ENCODE measurements around the gene PPP1R14D.

The PPP1R14D gene

DNA sequence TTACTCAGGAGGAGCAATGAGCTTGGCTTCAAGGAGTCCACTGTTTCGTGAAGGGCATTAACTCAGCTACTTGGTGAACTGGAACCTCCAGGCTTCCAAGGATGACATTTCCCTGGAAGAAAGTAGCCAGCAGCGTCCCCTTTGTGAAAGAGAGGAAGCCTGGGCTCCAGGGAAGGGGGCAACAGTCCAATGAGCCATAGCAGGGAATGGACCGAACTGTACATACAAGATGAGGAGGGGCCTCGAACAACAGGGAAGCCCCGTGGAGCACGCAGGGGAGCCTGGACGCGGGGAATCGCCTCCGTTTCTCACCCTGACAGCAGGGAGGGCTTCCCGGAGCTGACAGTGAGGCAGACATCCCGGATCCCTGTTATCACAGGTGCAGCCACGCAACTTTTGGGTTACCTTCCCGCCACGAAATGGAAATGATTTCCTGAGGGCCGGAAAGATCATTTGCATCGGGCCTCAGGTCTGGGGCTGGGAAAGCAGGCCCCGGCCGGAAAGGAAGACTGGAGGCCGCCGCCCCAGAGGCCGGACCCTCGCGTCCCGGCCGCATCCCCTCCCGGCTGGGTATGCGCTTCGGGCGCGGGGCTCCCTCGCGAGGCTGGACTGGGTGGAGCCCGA is 14.9 kb upstream of the PPP1R14D start:
- Mint-ChIP-seq H3K4me1 (ENCODE audit: low read depth) (peaks cover 9% of the 10 kb centered on the region), H3K27ac (no peak overlapping the region), H3K36me3 (no peaks in the 10 kb centered on the region), H3K27me3 (peaks cover 6% of the 10 kb centered on the region), H3K4me3 (peak overlapping the region; percentile 81), H3K9me3 (ENCODE audit: low read depth) (no peaks in the 10 kb centered on the region)

DNA sequence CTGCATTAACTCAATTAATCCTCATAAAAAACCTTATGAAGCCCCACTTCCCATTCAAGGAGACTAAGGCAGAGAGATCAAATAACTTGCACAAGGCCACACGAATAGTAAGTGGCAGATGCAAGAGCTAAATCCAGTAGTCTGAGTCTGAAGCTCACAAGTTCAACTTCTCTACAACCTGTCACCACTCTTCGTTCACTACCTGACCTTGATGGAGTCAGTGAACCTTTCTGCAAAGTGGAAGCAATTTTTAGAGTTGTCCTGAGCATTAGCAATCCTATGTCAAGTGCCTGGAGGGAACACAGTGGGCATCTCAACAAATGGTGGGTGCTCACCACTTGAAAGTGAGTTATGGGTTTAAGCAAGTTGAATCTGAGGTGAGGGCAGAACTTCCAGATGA is 13.2 kb upstream of the PPP1R14D start:
- Mint-ChIP-seq H3K27ac (no peak overlapping the region), H3K4me3 (no peak overlapping the region), H3K27me3 (peaks cover 6% of the 10 kb centered on the region), H3K4me1 (ENCODE audit: low read depth) (peaks cover 7% of the 10 kb centered on the region), H3K9me3 (ENCODE audit: low read depth) (no peaks in the 10 kb centered on the region), H3K36me3 (no peaks in the 10 kb centered on the region)

DNA sequence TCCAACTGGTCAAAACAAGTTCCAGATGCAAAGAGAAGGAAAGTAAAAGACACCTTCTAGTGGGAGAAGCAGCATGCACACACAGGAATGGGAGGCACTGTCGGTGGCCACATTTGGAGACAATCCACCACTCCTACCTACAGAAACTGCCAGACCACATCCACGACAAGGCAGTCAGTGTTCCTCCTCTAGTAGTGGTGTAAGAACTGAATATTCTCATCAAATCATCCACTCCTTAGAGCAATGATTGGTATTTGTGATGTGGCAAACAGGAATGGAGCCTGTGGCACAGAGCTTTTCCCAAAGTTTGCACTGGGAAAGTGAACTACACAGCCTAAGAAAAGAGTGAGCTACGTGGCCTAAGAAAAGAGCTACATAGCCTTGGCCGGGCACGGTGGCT is 10.2 kb upstream of the PPP1R14D start:
- H3K36me3 Mint-ChIP-seq: no peaks in the 10 kb centered on the region
- H3K9me3 Mint-ChIP-seq (ENCODE audit: low read depth): no peaks in the 10 kb centered on the region
- no peak overlapping the region for H3K4me3 Mint-ChIP-seq
- peaks cover 3% of the 10 kb centered on the region for H3K4me1 Mint-ChIP-seq (ENCODE audit: low read depth)
- H3K27ac Mint-ChIP-seq: no peak overlapping the region
- peaks cover 3% of the 10 kb centered on the region for H3K27me3 Mint-ChIP-seq

DNA sequence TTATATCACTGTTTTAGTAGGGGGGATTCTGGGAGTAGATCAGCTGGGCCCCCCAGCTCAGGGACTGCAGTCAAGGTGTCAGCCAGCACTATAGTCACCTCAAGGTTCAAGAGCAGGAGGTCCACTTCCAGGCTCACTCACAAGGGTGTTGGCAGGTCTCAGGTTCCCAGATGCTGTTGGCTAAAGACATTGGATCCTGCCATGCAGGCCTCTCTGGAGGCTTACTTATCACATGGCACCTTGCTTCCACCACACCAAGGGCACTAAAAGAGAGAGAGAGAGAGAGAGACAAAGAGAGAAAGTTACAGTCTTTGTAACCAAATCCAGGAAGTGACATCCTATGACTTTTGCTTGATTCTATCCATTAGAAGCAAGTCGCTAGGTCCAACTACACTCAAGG is 7.5 kb upstream of the PPP1R14D start:
- H3K27ac Mint-ChIP-seq: no peak overlapping the region
- no peak overlapping the region for H3K4me3 Mint-ChIP-seq
- H3K27me3 Mint-ChIP-seq: no peaks in the 10 kb centered on the region
- no peaks in the 10 kb centered on the region for H3K36me3 Mint-ChIP-seq
- H3K9me3 Mint-ChIP-seq (ENCODE audit: low read depth): no peaks in the 10 kb centered on the region
- H3K4me1 Mint-ChIP-seq (ENCODE audit: low read depth): no peaks in the 10 kb centered on the region

DNA sequence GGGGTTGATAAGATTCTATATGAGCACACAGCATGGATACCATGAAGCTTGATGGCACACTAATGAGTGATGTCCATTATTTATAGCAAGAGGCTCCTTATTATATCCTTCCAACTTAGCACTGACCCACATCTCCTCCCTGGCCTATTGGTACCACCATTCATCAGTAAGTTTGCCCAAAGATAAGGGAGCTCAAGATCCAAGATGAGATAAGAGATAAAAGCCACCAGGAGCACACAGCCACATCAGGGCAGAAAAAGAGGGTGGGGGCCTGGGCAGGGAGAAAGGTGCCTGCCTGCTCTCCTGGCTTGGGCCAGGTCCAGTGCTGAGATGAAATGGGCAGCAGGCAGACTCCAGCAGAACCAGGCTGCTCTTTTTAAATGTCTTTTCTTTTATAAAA is 4.4 kb upstream of the PPP1R14D start:
- Mint-ChIP-seq H3K4me3 (no peak overlapping the region), H3K27ac (no peak overlapping the region), H3K27me3 (no peaks in the 10 kb centered on the region)

DNA sequence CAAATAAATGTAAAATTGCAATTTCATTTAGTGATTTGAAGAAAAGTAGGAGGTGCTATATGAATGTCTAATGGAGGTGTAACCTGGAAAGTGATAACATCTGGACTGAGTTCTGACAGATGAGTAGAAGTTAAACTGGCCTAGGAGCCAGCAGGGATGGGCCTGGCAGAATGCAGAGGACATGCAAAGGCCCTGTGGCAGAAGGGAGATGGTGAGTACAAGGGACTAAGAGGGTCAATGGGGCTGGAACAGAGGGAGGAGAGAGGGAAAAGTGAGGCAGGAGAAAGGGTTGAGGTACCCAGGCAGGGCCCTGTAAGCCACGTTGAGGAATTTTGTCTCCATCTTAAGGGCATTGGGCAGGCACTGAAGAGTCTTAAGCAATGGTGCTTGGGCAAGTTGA is 3.4 kb upstream of the PPP1R14D start:
- Mint-ChIP-seq H3K27ac (no peak overlapping the region), H3K4me1 (ENCODE audit: low read depth) (no peaks in the 10 kb centered on the region), H3K9me3 (ENCODE audit: low read depth) (no peaks in the 10 kb centered on the region), H3K27me3 (no peaks in the 10 kb centered on the region), H3K36me3 (no peaks in the 10 kb centered on the region), H3K4me3 (no peak overlapping the region)

More for the DNA sequence above, 4.4 kb upstream of the PPP1R14D start:
- no peaks in the 10 kb centered on the region for H3K36me3 Mint-ChIP-seq
- H3K4me1 Mint-ChIP-seq (ENCODE audit: low read depth): no peaks in the 10 kb centered on the region
- no peaks in the 10 kb centered on the region for H3K9me3 Mint-ChIP-seq (ENCODE audit: low read depth)

DNA sequence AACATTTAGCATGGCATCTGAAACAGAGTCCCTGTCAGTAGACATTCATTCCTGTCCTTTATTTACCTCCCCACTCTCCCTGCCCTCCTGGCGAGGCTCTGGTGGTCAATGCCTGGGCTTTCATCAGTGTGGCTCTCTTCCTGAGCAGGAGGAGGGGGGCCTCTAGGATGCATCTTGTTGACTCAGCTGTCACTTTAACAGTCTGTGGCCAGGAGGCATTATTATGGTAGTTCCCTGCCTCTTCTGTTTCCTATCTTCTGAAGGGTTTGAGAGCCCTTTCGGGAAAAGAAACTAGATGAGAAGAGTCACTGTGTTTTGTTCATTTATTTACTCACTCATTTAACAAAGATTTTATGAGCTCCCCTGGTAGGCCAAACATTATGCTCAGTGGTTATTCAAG is 2.4 kb upstream of the PPP1R14D start:
- H3K9me3 Mint-ChIP-seq (ENCODE audit: low read depth): no peaks in the 10 kb centered on the region
- no peak overlapping the region for H3K4me3 Mint-ChIP-seq
- H3K27me3 Mint-ChIP-seq: no peaks in the 10 kb centered on the region
- H3K27ac Mint-ChIP-seq: no peak overlapping the region
- no peaks in the 10 kb centered on the region for H3K4me1 Mint-ChIP-seq (ENCODE audit: low read depth)
- H3K36me3 Mint-ChIP-seq: no peaks in the 10 kb centered on the region

DNA sequence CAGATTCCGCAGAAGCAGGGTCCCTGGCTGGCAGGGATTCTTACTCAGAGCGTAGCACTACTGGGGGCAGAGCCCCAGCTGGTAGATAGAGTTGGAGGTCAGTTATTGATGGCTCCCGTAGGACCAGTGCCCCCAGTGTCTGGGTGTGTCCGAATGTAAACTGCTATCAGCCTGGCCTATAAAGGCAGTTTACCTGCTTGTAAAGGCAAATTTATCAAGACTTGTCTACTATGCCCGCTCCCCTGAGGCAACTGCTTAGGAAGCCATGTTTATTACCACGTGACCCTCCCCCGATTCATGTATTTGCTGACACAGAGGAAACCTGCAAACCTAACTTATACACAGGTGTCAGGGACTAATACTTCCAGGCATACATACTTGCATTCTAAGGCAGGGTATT is 607 bp upstream of the PPP1R14D start:
- H3K36me3 Mint-ChIP-seq: no peaks in the 10 kb centered on the region
- no peak overlapping the region for H3K4me3 Mint-ChIP-seq
- no peaks in the 10 kb centered on the region for H3K9me3 Mint-ChIP-seq (ENCODE audit: low read depth)
- H3K27me3 Mint-ChIP-seq: no peaks in the 10 kb centered on the region
- H3K4me1 Mint-ChIP-seq (ENCODE audit: low read depth): no peaks in the 10 kb centered on the region
- H3K27ac Mint-ChIP-seq: no peak overlapping the region

DNA sequence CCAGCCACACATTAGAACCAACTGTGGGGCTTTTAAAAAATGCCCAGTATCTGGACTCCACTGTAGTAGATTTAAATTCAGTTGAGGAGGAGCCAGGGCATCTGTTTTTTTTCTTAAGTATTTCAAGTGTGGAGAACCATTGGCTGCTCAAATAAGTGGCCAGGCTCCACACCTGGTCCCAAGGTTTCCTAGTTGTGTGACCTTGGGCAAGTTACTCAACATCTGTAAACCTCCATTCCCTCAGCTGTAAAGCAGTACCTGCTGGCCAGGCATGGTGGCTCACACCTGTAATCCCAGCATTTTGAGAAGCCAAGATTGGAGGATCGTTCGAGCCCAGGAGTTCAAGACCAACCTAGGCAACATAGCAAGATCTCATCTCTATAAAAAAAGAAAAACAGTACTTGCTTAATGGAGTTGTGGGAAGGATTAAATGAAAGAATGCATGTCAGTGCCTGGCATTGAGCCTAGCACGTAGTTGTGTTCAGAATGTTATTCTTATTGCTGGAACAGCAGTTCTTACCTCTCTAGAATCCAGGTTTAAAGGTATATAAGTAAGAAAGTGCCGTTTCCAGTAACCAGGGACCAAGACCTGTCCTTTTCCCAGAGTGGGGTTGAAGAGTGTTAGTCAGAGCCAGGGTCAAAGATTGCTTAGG is 2.0 kb downstream of the PPP1R14D start:
- Mint-ChIP-seq H3K9me3 (ENCODE audit: low read depth) (no peaks in the 10 kb centered on the region), H3K4me3 (no peak overlapping the region), H3K4me1 (ENCODE audit: low read depth) (no peaks in the 10 kb centered on the region), H3K36me3 (no peaks in the 10 kb centered on the region), H3K27ac (no peak overlapping the region), H3K27me3 (no peaks in the 10 kb centered on the region)

DNA sequence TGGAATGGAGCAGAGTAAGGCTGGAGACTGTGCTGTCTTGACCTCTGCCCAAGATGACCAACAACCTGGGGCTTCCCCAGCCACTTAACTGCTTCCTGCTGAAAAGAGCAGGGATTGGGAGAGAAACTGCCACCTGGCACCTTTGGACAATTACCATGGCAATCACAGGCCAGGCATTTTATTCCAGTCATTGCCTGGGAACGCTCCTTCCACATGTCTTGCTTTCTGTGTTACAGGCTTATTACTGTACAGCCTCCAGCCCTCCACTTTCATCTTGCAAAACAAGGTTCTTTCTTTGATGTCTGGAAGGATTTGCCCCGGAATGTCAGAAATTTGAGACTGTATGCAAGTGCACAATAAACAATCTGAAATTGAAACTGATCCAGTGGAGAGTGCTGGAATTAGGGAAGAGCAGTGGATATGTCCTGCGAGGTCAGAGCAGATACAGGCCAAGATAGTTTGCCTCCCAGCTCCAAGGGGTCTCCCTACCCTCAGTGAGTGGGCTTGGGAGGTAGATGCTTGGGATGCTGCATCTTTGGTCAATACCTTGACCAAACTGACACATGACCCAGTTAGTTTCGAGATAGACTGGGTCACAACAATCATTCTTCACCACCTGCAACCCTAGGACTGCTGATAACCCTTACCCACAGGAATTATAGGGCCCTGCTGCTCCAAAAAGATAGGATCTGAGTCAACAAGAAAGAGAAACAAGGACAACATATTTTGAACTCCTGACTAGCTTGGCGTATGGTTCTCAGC is 2.7 kb downstream of the PPP1R14D start:
- Mint-ChIP-seq H3K4me3 (no peak overlapping the region), H3K9me3 (ENCODE audit: low read depth) (no peaks in the 10 kb centered on the region), H3K4me1 (ENCODE audit: low read depth) (no peaks in the 10 kb centered on the region), H3K27me3 (no peaks in the 10 kb centered on the region), H3K27ac (no peak overlapping the region), H3K36me3 (no peaks in the 10 kb centered on the region)

DNA sequence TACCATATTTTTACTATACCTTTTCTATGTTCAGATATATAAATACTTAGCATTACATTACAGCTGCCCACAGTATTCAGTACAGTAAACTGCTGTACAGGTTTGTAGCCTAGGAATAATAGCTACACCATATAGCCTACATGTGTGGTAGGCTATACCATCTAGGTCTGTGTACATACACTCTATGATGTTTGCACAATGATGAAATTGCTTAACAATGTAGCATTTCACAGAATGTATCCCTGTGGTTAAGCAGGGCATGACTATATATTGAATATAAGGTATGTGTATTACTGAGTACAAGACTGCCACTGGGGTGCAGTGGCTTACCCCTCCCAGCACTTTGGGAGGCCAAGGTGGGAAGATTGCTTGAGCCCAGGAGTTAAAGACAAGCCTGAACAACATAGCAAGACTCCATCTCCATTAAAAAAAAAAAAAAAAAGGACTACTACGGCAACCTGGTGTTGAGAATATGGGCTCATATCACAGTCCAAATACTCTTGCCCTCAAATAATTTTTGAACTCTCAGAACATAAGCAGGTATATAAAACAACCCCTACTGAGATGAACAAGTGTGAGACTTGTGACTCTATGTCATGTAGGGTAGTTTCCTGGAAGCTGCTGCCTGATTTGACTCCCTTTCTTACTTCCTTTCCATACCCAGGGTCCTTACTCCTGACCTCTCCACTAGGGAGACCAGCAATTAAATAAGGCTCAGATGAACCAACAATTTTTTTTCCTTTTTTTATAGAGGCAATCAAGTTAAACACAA is 4.8 kb downstream of the PPP1R14D start:
- H3K27ac Mint-ChIP-seq: peak overlapping the region; percentile 6
- no peaks in the 10 kb centered on the region for H3K9me3 Mint-ChIP-seq (ENCODE audit: low read depth)
- no peaks in the 10 kb centered on the region for H3K36me3 Mint-ChIP-seq
- H3K27me3 Mint-ChIP-seq: no peaks in the 10 kb centered on the region
- H3K4me1 Mint-ChIP-seq (ENCODE audit: low read depth): no peaks in the 10 kb centered on the region
- H3K4me3 Mint-ChIP-seq: no peak overlapping the region

DNA sequence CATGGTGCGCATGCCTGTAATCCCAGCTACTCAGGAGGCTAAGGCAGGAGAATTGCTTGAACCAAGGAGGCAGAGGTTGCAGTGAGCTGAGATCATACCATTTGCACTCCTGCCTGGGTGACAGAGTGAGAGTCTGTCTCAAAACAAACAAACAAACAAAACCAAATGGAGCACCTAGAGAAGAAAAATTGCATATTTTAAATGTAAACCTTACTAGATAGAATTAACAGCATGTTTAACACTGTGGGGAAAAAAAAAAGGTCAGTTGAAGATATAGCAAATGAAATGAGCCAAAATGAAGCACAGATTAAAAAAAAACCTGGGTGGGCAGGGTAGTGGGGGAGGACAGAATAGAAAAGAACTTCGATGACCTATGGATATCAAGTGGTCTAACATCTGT is 7.3 kb downstream of the PPP1R14D start:
- no peak overlapping the region for H3K4me3 Mint-ChIP-seq
- no peaks in the 10 kb centered on the region for H3K9me3 Mint-ChIP-seq (ENCODE audit: low read depth)
- no peaks in the 10 kb centered on the region for H3K4me1 Mint-ChIP-seq (ENCODE audit: low read depth)
- H3K27me3 Mint-ChIP-seq: no peaks in the 10 kb centered on the region
- no peaks in the 10 kb centered on the region for H3K36me3 Mint-ChIP-seq
- no peak overlapping the region for H3K27ac Mint-ChIP-seq

DNA sequence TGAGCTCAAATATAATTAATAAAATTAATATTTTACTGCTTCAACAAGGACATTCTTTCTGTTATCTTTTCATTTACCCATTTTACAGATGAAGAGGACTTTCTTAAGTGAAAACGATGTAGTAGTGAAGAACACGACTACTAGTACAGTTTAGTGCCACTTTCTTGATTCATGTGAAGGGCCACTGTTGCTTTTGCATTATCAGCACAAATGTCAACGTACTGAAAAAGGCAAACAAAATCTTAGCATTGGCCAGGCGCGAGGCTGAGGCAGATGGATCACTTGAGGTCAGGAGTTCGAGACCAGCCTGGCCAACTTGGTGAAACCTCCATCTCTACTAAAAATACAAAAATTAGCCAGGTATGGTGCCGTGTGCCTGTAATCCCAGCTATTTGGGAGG is 9.5 kb downstream of the PPP1R14D start:
- Mint-ChIP-seq H3K27ac (no peak overlapping the region), H3K4me1 (ENCODE audit: low read depth) (no peaks in the 10 kb centered on the region), H3K4me3 (no peak overlapping the region), H3K36me3 (peaks cover 8% of the 10 kb centered on the region), H3K9me3 (ENCODE audit: low read depth) (no peaks in the 10 kb centered on the region), H3K27me3 (no peaks in the 10 kb centered on the region)

DNA sequence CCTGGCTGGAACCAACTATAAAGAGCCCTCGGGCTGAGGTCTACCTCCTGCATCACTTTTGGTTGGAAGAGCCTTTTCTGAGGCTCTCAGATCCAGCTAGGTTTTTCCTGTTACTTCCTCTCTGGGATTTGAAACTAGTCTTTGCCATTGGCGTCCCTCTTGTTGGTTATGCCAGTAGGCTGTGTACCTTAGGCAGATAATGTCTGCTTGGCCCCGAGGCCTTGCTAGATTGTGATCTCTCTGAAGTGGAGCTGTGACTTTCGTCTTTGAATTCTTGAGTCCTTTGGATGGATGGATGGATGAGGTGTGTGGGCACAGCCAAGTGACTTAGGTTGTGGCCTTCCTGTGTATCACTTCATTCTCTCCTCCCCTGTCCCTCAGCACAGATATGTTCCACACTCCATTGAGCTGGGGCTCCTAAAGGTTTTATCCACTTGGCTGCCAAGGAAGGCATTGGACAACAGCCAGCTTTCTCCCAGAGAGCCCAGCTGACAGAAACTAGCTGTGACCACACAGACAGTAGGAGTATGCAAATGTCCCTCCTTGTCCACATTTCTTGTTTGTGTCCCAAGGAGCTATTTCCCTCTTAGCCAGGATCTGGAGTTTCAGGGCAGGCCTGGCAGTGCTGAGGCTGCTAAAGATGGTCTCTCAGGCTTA is 13.3 kb downstream of the PPP1R14D start:
- peaks cover 12% of the 10 kb centered on the region for H3K36me3 Mint-ChIP-seq
- no peaks in the 10 kb centered on the region for H3K4me1 Mint-ChIP-seq (ENCODE audit: low read depth)
- no peaks in the 10 kb centered on the region for H3K27me3 Mint-ChIP-seq
- no peak overlapping the region for H3K4me3 Mint-ChIP-seq
- H3K27ac Mint-ChIP-seq: no peak overlapping the region
- no peaks in the 10 kb centered on the region for H3K9me3 Mint-ChIP-seq (ENCODE audit: low read depth)

Measured in activated naive CD8-positive, alpha-beta T cell (primary cell).